Peyer's patch (tissue), 4 donors: ENCODE data around the gene GGTLC1. TPM values are rescaled to one million over a fixed set of nuclear protein-coding genes. Genes with fewer than 3 reads are reported as not detected.

ENCODE experiments used
- DNase-seq, 3 donors: peaks; one replicate each; pipeline ENCODE4 v3.0.0-alpha.2; 2017 to 2019
- H3K27ac ChIP-seq, 4 donors: fragments of 200-600 bp; sonication (generic); one replicate each; pipeline ENCODE4 v1.5.1; 2016 to 2019
- H3K27me3 ChIP-seq, 2 donors: fragments of 200-600 bp; sonication (generic); one replicate each; pipeline ENCODE4 v1.5.1; 2019
- H3K36me3 ChIP-seq, 3 donors: fragments of 200-600 bp; sonication (generic); one replicate each; pipeline ENCODE4 v1.5.1; 2016 to 2019
- H3K4me1 ChIP-seq, 4 donors: fragments of 200-600 bp; sonication (generic); one replicate each; pipeline ENCODE4 v1.5.1; 2016 to 2019
- H3K4me3 ChIP-seq, 4 donors: fragments of 200-600 bp; sonication (generic); 1 replicate in 3 of 4; 2 replicates in 1 of 4; pipeline ENCODE4 v1.5.1; 2016 to 2019; ENCODE audit warnings: mild to moderate bottlenecking in 1 of 4
- H3K9me3 ChIP-seq, 4 donors: fragments of 200-600 bp; sonication (generic); one replicate each; pipeline ENCODE4 v1.5.1; 2016 to 2019; ENCODE audit warnings: mild to moderate bottlenecking in 1 of 4
- POLR2A ChIP-seq, 2 donors: fragments of 450-650 bp; IDR thresholded peaks; one replicate each; pipeline ENCODE4 v1.5.1; 2017; ENCODE audit warnings: antibody characterized with exemption in 2 of 2, mild to moderate bottlenecking in 2 of 2, moderate library complexity in 2 of 2
- total RNA-seq, 4 donors: library from RNA; depleted of rRNA; stranded (reverse); fragments of >200 nt; gene quantifications; one replicate each; pipeline ENCODE4 v1.1.0, GENCODE V29; 2016
- TF ChIP-seq, protein P1 (sequence below), 6 experiments: fragments of 450-650 bp in 4 of 6; fragments of 200-600 bp in 2 of 6; sonication (generic) in 1 of 6; IDR thresholded peaks; one replicate each; pipeline ENCODE4 v1.5.1; 2017 to 2019; ENCODE audit warnings: antibody characterized with exemption in 6 of 6, mild to moderate bottlenecking in 3 of 6, moderate library complexity in 1 of 6

Gene GGTLC1
- total RNA-seq, 4 donors from 2014 or later, result not detected

DNA sequence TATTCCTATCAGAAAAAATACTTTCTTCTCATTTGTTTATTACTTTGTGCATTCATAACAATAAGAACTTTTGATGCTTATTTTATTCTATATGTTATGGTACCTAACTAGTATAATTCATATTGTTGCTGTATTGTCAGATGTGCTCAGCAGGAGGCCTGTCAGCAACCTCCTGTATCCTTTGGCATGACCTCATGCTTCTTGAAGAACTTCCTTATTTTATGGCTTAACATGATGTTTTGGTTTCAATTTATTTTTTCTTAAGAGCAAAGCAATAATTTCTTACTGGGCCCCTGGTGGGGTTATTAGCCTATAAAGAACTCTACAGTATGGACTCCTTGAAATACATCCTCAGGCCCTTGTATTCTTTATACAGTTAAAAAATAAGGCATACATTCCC, 17.3 kb downstream of the GGTLC1 start:
- TF ChIP-seq, protein P1, sequence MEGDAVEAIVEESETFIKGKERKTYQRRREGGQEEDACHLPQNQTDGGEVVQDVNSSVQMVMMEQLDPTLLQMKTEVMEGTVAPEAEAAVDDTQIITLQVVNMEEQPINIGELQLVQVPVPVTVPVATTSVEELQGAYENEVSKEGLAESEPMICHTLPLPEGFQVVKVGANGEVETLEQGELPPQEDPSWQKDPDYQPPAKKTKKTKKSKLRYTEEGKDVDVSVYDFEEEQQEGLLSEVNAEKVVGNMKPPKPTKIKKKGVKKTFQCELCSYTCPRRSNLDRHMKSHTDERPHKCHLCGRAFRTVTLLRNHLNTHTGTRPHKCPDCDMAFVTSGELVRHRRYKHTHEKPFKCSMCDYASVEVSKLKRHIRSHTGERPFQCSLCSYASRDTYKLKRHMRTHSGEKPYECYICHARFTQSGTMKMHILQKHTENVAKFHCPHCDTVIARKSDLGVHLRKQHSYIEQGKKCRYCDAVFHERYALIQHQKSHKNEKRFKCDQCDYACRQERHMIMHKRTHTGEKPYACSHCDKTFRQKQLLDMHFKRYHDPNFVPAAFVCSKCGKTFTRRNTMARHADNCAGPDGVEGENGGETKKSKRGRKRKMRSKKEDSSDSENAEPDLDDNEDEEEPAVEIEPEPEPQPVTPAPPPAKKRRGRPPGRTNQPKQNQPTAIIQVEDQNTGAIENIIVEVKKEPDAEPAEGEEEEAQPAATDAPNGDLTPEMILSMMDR (IDR thresholded peaks at IDR 0.05), result no peak
- TF ChIP-seq POLR2A (IDR thresholded peaks at IDR 0.05), result no peak
- Histone ChIP-seq H3K27ac (no peak overlapping the region), H3K9me3 (no peaks in the 10 kb centered on the region), H3K36me3 (no peaks in the 10 kb centered on the region), H3K4me1 (no peaks in the 10 kb centered on the region), H3K27me3 (no peaks in the 10 kb centered on the region), H3K4me3 (no peak overlapping the region)
- DNase-seq, result no peak

DNA sequence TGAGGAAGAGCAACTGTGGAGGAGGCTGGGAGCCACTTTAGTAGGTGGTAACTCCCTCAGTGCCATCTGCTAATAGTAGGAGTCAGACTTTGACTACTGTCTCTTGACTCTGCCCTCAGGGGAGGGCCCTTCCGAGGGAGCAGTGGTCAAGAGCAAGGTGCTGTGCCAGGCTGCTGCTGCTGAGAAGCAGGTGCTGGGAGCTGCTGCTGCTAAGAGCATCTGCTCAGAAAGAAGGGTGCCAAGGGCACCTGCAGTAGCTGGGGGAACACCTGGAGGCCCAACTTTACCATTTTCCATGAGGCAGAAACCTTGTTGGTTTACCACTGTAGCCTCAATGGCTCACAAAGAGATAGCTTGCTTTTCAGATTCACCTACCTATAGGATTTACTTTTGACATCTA, 18.5 kb downstream of the GGTLC1 start:
- H3K27ac ChIP-seq, result no peak overlapping the region
- H3K4me1 ChIP-seq, result no peaks in the 10 kb centered on the region
- TF ChIP-seq, protein P1 (IDR thresholded peaks at IDR 0.05), result no peak
- TF ChIP-seq POLR2A (IDR thresholded peaks at IDR 0.05), result no peak
- H3K9me3 ChIP-seq, result no peaks in the 10 kb centered on the region
- H3K27me3 ChIP-seq, result no peaks in the 10 kb centered on the region
- DNase-seq, result no peak
- H3K4me3 ChIP-seq, result no peak overlapping the region
- H3K36me3 ChIP-seq, result no peaks in the 10 kb centered on the region

GRCh38 chr20:23967616-23967979, 21.0 kb downstream of the GGTLC1 start:
- H3K27ac ChIP-seq, result no peak overlapping the region
- no peaks in the 10 kb centered on the region for H3K9me3 ChIP-seq
- DNase-seq, result no peak
- H3K27me3 ChIP-seq, result no peaks in the 10 kb centered on the region
- H3K4me3 ChIP-seq, result no peak overlapping the region
- TF ChIP-seq, protein P1 (IDR thresholded peaks at IDR 0.05), result no peak
- TF ChIP-seq POLR2A (IDR thresholded peaks at IDR 0.05), result no peak
- no peaks in the 10 kb centered on the region for H3K36me3 ChIP-seq
- no peaks in the 10 kb centered on the region for H3K4me1 ChIP-seq

DNA sequence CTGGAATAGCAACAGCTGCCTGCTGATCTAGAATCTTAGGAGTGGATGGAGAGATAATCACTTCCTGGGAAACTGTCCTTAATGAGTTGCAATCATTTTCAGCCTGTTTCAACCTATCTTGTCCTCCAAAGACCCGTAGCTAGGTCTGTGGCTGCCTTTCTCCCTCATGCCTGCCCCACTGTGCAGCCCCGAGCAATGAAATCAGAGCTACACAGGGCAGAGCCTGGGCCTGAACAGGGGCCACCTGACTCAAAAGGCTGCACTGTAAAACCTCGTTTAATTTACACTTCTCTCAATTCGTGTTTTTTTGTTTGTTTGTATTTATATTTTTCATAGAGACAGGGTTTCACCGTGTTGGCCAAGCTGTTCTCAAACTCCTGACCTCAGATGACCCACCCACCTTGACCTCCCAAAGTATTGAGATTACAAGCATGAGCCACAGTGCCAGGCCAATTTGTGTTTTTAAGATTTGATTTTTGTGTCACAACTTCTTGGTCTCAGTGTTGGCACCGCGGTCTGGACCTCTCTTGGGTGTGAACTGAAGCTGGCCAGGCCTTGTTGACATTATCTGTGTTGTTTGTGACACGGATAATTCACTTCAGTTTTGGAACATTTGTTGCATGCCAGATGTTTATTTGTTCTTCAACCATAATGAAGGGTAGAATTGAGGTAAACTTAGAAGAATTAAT, 21.5 kb downstream of the GGTLC1 start:
- Histone ChIP-seq H3K27me3 (no peaks in the 10 kb centered on the region), H3K27ac (no peak overlapping the region), H3K4me1 (no peaks in the 10 kb centered on the region), H3K4me3 (no peak overlapping the region), H3K36me3 (no peaks in the 10 kb centered on the region), H3K9me3 (no peaks in the 10 kb centered on the region)
- DNase-seq, result no peak
- TF ChIP-seq, protein P1 (IDR thresholded peaks at IDR 0.05), result no peak
- no peak for TF ChIP-seq POLR2A (IDR thresholded peaks at IDR 0.05)

GRCh38 chr20:23966298-23966697, 22.3 kb downstream of the GGTLC1 start:
- no peak overlapping the region for H3K4me3 ChIP-seq
- TF ChIP-seq POLR2A (IDR thresholded peaks at IDR 0.05), result no peak
- TF ChIP-seq, protein P1 (IDR thresholded peaks at IDR 0.05), result no peak

DNA sequence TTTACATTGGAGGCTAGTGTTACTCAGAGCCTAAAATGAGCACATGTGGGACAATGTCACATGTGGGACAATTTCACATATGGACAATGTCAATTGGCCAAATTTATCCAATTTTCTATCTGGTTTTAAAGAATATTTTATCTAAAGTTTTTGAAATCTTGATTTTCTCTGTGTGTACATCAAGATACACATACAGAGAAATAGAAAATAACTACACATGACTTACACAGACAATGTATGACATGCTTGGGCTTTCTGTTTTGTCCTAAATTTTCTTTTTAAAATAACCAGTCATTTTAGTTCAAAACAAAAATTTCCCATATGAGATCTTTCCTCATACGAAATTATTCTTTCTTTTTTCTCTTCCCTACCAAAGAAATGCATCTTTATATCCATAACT, 24.6 kb downstream of the GGTLC1 start:
- Histone ChIP-seq H3K4me1 (no peaks in the 10 kb centered on the region), H3K27ac (no peak overlapping the region), H3K27me3 (no peaks in the 10 kb centered on the region), H3K9me3 (no peaks in the 10 kb centered on the region), H3K4me3 (no peak overlapping the region), H3K36me3 (no peaks in the 10 kb centered on the region)
- no peak for DNase-seq
- TF ChIP-seq, protein P1 (IDR thresholded peaks at IDR 0.05), result no peak
- no peak for TF ChIP-seq POLR2A (IDR thresholded peaks at IDR 0.05)

More at GRCh38 chr20:23966298-23966697, 22.3 kb downstream of the GGTLC1 start:
- Histone ChIP-seq H3K27me3 (no peaks in the 10 kb centered on the region), H3K4me1 (no peaks in the 10 kb centered on the region), H3K27ac (no peak overlapping the region), H3K36me3 (no peaks in the 10 kb centered on the region), H3K9me3 (no peaks in the 10 kb centered on the region)
- DNase-seq, result no peak
